Astrocyte of the spinal cord (primary cell): ENCODE results near the gene SPATA21.
"Not testable (repeated sequence)": the region's sequence is repeated elsewhere in the genome, so short reads cannot be mapped to it uniquely, and the experiment has no call there.

Experiments
- DNase-seq: peaks from one replicate; pipeline ENCODE4 v3.0.0; 2011; ENCODE audit warnings: low read depth, low spot score
- H3K4me3 ChIP-seq: 2 replicates; pipeline ENCODE4 v1.5.1; 2011; ENCODE audit warnings: low read depth, mild to moderate bottlenecking, low read length, moderate library complexity
- CTCF ChIP-seq: IDR thresholded peaks from 2 replicates; pipeline ENCODE4 v1.5.1; 2012; ENCODE audit warnings: low read depth, mild to moderate bottlenecking, low read length, inconsistent platforms
- in situ Hi-C: cut with HindIII; loops from 2 replicates; pipeline ENCODE4 v1.10.0; 2017; ENCODE audit warnings: low sequenced_read_pairs

SPATA21 gene

GRCh38 chr1:16371725-16372124 is 65.5 kb downstream of the SPATA21 start:
- in situ Hi-C loops, result no loop called here
- H3K4me3 ChIP-seq, result no peak overlapping the region
- peak; percentile 50 for DNase-seq
- no peak for TF ChIP-seq CTCF

DNA sequence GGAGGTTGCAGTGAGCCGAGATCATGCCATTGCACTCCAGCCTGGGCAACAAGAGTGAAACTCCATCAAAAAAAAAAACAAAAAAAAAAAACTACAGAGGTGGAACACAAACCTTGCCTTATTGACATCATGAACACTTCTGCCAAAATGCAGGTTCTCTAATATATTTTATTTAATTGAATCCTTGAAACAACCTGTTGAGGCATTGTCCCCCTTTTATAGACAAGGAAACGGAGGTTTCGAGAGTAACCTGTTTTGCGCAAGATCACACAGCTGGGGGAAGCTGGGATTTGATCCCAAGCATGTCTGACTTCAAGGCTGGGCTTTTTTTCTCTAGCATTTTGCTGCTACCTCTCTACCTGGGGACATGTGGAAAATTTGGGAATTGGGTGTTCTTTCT is 67.4 kb downstream of the SPATA21 start:
- no peak for TF ChIP-seq CTCF
- H3K4me3 ChIP-seq, result no peak overlapping the region
- DNase-seq, result no peak
- in situ Hi-C loops, result no loop called here

GRCh38 chr1:16367968-16368890 is 69.0 kb downstream of the SPATA21 start:
- in situ Hi-C loops, result no loop called here
- peak overlapping the region; percentile 78 for H3K4me3 ChIP-seq
- no peak for TF ChIP-seq CTCF
- peak; percentile 36 for DNase-seq

DNA sequence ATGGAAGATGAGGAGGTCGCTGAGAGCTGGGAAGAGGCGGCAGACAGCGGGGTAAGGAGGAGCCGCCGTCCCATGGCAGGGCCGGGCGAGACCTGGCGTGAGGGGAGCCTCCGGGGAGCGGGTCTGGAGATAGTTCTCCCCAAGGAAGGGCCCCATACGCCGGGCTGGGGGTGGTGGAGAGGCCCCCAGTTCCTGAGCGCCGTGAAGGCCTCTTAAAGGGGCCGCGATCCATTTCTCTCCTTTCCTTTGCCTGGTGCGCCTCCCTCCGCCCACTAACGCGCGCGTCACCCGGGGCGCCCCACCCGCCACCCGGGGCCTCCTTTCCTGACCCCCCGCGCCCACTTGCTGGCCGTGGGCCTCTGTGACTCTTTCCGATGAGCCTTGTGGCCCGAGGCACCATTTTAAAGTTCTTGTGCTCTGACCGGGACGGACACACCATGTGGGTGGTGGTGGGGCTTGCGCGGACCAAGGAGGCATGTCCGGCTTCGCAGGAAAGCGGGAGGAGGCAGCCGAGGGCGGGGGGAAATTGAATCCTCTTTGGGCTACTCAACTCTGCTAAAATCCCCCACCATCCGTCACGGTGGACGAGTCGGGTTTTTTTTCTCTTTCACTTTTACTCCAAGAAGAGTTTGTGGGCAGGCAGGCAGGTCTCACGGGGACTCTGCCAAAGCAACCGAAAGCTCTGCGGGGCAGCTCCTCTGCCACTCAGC is 69.8 kb downstream of the SPATA21 start:
- peak; percentile 91 for DNase-seq
- peak overlapping the region; percentile 78 for H3K4me3 ChIP-seq
- TF ChIP-seq CTCF, result no peak
- in situ Hi-C loops, result no loop called here

GRCh38 chr1:16366722-16367257 is 70.4 kb downstream of the SPATA21 start, which contains the start of gene SZRD1:
Gene SZRD1, plus strand, starts transcription at chr1:16367242. Its CDS starts 16 bp downstream, at chr1:16367258.
- peak within 1 kb of the TSS; percentile 78 for H3K4me3 ChIP-seq
- TF ChIP-seq CTCF, result no peak
- in situ Hi-C loops, result no loop called here
- peak; percentile 100 for DNase-seq

DNA sequence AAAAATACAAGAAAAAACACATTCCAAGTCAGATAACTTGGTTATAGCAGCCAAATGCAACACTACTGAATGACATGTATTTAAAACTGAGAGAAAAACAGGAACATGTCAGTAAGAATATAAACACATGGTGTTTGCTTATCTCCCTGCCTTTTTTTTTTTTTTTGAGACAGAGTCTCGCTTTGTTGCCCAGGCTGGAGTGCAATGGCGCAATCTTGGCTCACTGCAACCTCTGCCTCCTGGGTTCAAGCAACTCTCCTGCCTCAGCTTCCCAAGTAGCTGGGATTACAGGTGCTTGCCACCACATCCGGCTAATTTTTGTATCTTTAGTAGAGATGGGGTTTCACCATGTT is 72.1 kb downstream of the SPATA21 start:
- DNase-seq, H3K4me3 ChIP-seq, in situ Hi-C loops: not testable (repeated sequence)
